SK-N-SH treated with all-trans-retinoic acid at 6 μM for 48 hours (cell line): ENCODE results near the gene TMEM135.

ENCODE experiments used
- ATAC-seq: fragments of 200-7000 bp; cut with Tn5 transposase; 3 replicates; pipeline ENCODE4 v1.9.1; 2020; ENCODE audit warnings: mild to moderate bottlenecking, moderate library complexity
- ARNTL ChIP-seq: fragments of 450-650 bp; formaldehyde crosslinking; IDR thresholded peaks from 2 replicates; pipeline ENCODE4 v1.5.0; 2020; ENCODE audit warnings: low read depth, mild to moderate bottlenecking, moderate library complexity, borderline replicate concordance
- BACH2 ChIP-seq: fragments of 250-450 bp; sonication (Bioruptor Pico); IDR thresholded peaks from 2 replicates; pipeline ENCODE4 v1.9.0; 2021; ENCODE audit warnings: mild to moderate bottlenecking, borderline replicate concordance
- CREB5 ChIP-seq: fragments of 250-450 bp; sonication (Bioruptor Pico); IDR thresholded peaks from 2 replicates; pipeline ENCODE4 v1.5.1; 2020; ENCODE audit warnings: low read depth, mild to moderate bottlenecking, moderate library complexity
- CSDC2 ChIP-seq: fragments of 250-450 bp; sonication (Bioruptor Pico); IDR thresholded peaks from 2 replicates; pipeline ENCODE4 v1.5.0; 2020; ENCODE audit warnings: mild to moderate bottlenecking, moderate library complexity
- CSRNP3 ChIP-seq: fragments of 250-450 bp; sonication (Bioruptor Pico); IDR thresholded peaks from 2 replicates; pipeline ENCODE4 v1.5.1; 2021; ENCODE audit warnings: mild to moderate bottlenecking, moderate library complexity
- ESRRG ChIP-seq: fragments of 250-450 bp; sonication (Bioruptor Pico); IDR thresholded peaks from 2 replicates; pipeline ENCODE4 v1.6.1; 2021; ENCODE audit warnings: mild to moderate bottlenecking
- GLIS3 ChIP-seq: fragments of 250-450 bp; sonication (Bioruptor Pico); IDR thresholded peaks from 2 replicates; pipeline ENCODE4 v1.5.0; 2020; ENCODE audit warnings: mild to moderate bottlenecking, moderate library complexity
- ISL1 ChIP-seq: fragments of 250-450 bp; sonication (Bioruptor Pico); IDR thresholded peaks from 2 replicates; pipeline ENCODE4 v2.1.2; 2022; ENCODE audit warnings: mild to moderate bottlenecking, moderate library complexity
- OSR1 ChIP-seq: fragments of 250-450 bp; sonication (Bioruptor Pico); IDR thresholded peaks from 2 replicates; pipeline ENCODE4 v1.8.0; 2022; ENCODE audit warnings: moderate library complexity, mild to moderate bottlenecking, inconsistent platforms
- PATZ1 ChIP-seq: fragments of 250-450 bp; sonication (Bioruptor Pico); IDR thresholded peaks from 2 replicates; pipeline ENCODE4 v1.8.0; 2020; ENCODE audit warnings: mild to moderate bottlenecking, moderate library complexity, borderline replicate concordance
- POU6F1 ChIP-seq: fragments of 250-450 bp; sonication (Bioruptor Pico); IDR thresholded peaks from 2 replicates; pipeline ENCODE4 v1.8.0; 2021; ENCODE audit warnings: low read depth, mild to moderate bottlenecking, moderate library complexity, borderline replicate concordance
- PPARA ChIP-seq: fragments of 250-450 bp; sonication (Bioruptor Pico); IDR thresholded peaks from 2 replicates; pipeline ENCODE4 v1.5.0; 2020; ENCODE audit warnings: mild to moderate bottlenecking, borderline replicate concordance
- RARB ChIP-seq: fragments of 250-450 bp; sonication (Bioruptor Pico); IDR thresholded peaks from 2 replicates; pipeline ENCODE4 v1.8.0; 2021; ENCODE audit warnings: mild to moderate bottlenecking, moderate library complexity
- SNAI2 ChIP-seq: fragments of 250-450 bp; sonication (Bioruptor Pico); IDR thresholded peaks from 2 replicates; pipeline ENCODE4 v1.5.0; 2020; ENCODE audit warnings: mild to moderate bottlenecking, moderate library complexity
- TOX ChIP-seq: fragments of 250-450 bp; sonication (Bioruptor Pico); IDR thresholded peaks from 2 replicates; pipeline ENCODE4 v1.8.0; 2021; ENCODE audit warnings: mild to moderate bottlenecking, moderate library complexity, borderline replicate concordance
- TSHZ2 ChIP-seq: fragments of 250-450 bp; sonication (Bioruptor Pico); IDR thresholded peaks from 2 replicates; pipeline ENCODE4 v1.5.0; 2020; ENCODE audit warnings: mild to moderate bottlenecking, moderate library complexity
- ZFP3 ChIP-seq: fragments of 250-450 bp; sonication (Bioruptor Pico); IDR thresholded peaks from 2 replicates; pipeline ENCODE4 v1.5.0; 2020; ENCODE audit warnings: mild to moderate bottlenecking, moderate library complexity
- ZFP30 ChIP-seq: fragments of 450-650 bp; formaldehyde crosslinking; IDR thresholded peaks from 2 replicates; pipeline ENCODE4 v1.5.0; 2022; ENCODE audit warnings: mild to moderate bottlenecking, moderate library complexity
- ZNF565 ChIP-seq: fragments of 450-650 bp; formaldehyde crosslinking; conservative IDR thresholded peaks from 2 replicates; pipeline ENCODE4 v1.5.0; 2020; ENCODE audit warnings: low read depth, mild to moderate bottlenecking, moderate library complexity
- ZNF70 ChIP-seq: fragments of 450-650 bp; formaldehyde crosslinking; IDR thresholded peaks from 2 replicates; pipeline ENCODE4 v1.5.0; 2020; ENCODE audit warnings: mild to moderate bottlenecking, moderate library complexity

TMEM135 gene

GRCh38 chr11:87043894-87044293 is 6.2 kb downstream of the TMEM135 start (continued):
- TF ChIP-seq RARB (CRISPR knock-in tag) (no peak), PATZ1 (CRISPR knock-in tag) (no peak), ESRRG (CRISPR knock-in tag) (no peak), SNAI2 (no peak)

- TF ChIP-seq BACH2 (CRISPR knock-in tag) (no peak), OSR1 (CRISPR knock-in tag) (no peak), RARB (CRISPR knock-in tag) (no peak)
- ATAC-seq = no peak
Measured at GRCh38 chr11:87046824-87047223, 9.1 kb downstream of the TMEM135 start.

GRCh38 chr11:87056091-87056490 is 18.4 kb downstream of the TMEM135 start:
- TF ChIP-seq PPARA (no peak), POU6F1 (CRISPR knock-in tag) (no peak), ARNTL (no peak), ISL1 (no peak), CSDC2 (no peak), OSR1 (CRISPR knock-in tag) (no peak), ZFP30 (no peak), TSHZ2 (no peak)
- ATAC-seq = no peak

- TF ChIP-seq TSHZ2 = no peak
- TF ChIP-seq PATZ1 (CRISPR knock-in tag) = no peak
- no peak for TF ChIP-seq CSRNP3 (CRISPR knock-in tag)
- no peak for TF ChIP-seq ZFP30
- no peak for TF ChIP-seq GLIS3
- no peak for TF ChIP-seq ARNTL
- no peak for TF ChIP-seq TOX (CRISPR knock-in tag)
- TF ChIP-seq ZFP3 = no peak
- TF ChIP-seq CSDC2 = no peak
- no peak for TF ChIP-seq ZNF70 (CRISPR knock-in tag)
- TF ChIP-seq ESRRG (CRISPR knock-in tag) = no peak
- no peak for TF ChIP-seq ZNF565 (CRISPR knock-in tag)
- no peak for TF ChIP-seq CREB5 (CRISPR knock-in tag)
- TF ChIP-seq PPARA = no peak
- no peak for TF ChIP-seq RARB (CRISPR knock-in tag)
- TF ChIP-seq SNAI2 = no peak
- TF ChIP-seq OSR1 (CRISPR knock-in tag) = no peak
- TF ChIP-seq ISL1 = no peak
- no peak for ATAC-seq
Measured at GRCh38 chr11:87057749-87058148, 20.0 kb downstream of the TMEM135 start.
